Esophagus muscularis mucosa (tissue), 4 donors: ENCODE measurements around the gene MCF2L. TPM values are rescaled to one million over a fixed set of nuclear protein-coding genes. Genes with fewer than 3 reads are reported as not detected.

Source experiments
- DNase-seq: peaks from one replicate; pipeline ENCODE4 v3.0.0-alpha.2; 2017; ENCODE audit errors: extremely low spot score
- H3K27ac ChIP-seq, 4 donors: fragments of 200-600 bp; sonication (generic); replicated peaks in 1 of 4; 1 replicate in 3 of 4; 2 replicates in 1 of 4; pipeline ENCODE4 v1.5.1; 2016 to 2019; ENCODE audit warnings: mild to moderate bottlenecking in 1 of 4
- H3K27me3 ChIP-seq, 4 donors: fragments of 200-600 bp; sonication (generic); one replicate each; pipeline versions ENCODE4 v1.5.1 to v1.6.0; 2016 to 2019
- H3K36me3 ChIP-seq, 4 donors: fragments of 200-600 bp; sonication (generic); one replicate each; pipeline ENCODE4 v1.5.1; 2016 to 2019
- H3K4me1 ChIP-seq, 4 donors: fragments of 200-600 bp; sonication (generic); one replicate each; pipeline ENCODE4 v1.5.1; 2016 to 2019
- H3K4me3 ChIP-seq, 4 donors: fragments of 200-600 bp; sonication (generic); 1 replicate in 2 of 4; 2 replicates in 2 of 4; pipeline ENCODE4 v1.5.1; 2016 to 2019; ENCODE audit warnings: mild to moderate bottlenecking in 4 of 4, moderate library complexity in 1 of 4
- H3K9me3 ChIP-seq, 4 donors: fragments of 200-600 bp; sonication (generic); 1 replicate in 3 of 4; 2 replicates in 1 of 4; pipeline ENCODE4 v1.5.1; 2016 to 2019
- EP300 ChIP-seq: sonication (generic); formaldehyde crosslinking; IDR thresholded peaks from one replicate; pipeline ENCODE4 v1.6.1; 2017; ENCODE audit warnings: antibody characterized with exemption
- POLR2A ChIP-seq: fragments of 450-650 bp; IDR thresholded peaks from one replicate; pipeline ENCODE4 v1.6.1; 2017; ENCODE audit warnings: antibody characterized with exemption, moderate library complexity, mild to moderate bottlenecking, low read depth
- POLR2AphosphoS5 ChIP-seq, 2 donors: sonication (generic); formaldehyde crosslinking; IDR thresholded peaks; one replicate each; pipeline ENCODE4 v1.6.1; 2017; ENCODE audit warnings: antibody characterized with exemption in 2 of 2
- WGBS: methylation state at CpG from one replicate; pipeline ENCODE4 v1.1.5; 2018; 5-methylcytosine and 5-hydroxymethylcytosine counted together
- intact Hi-C: fragments of 100-400 bp; cut with DNase I; formaldehyde crosslinking; loops from one replicate; pipeline ENCODE4 v1.15.1; 2023
- total RNA-seq, 4 donors: library from RNA; depleted of rRNA; stranded (reverse); fragments of >200 nt; gene quantifications; one replicate each; pipeline versions ENCODE4 v1.1.0 to v1.2.1, GENCODE V29; 2016
- TF ChIP-seq, protein P1 (sequence below), 3 experiments: fragments of 200-600 bp in 2 of 3; fragments of 450-650 bp in 1 of 3; sonication (generic) in 2 of 3; IDR thresholded peaks; one replicate each; pipeline ENCODE4 v1.5.1; 2017 to 2019; ENCODE audit warnings: antibody characterized with exemption in 3 of 3, mild to moderate bottlenecking in 2 of 3, moderate library complexity in 1 of 3

Gene MCF2L
- total RNA-seq, 4 donors from 2014 or later = 14.5 to 38.6 (median 26.7) TPM

GRCh38 chr13:113141601-113141970 is 172.6 kb downstream of the MCF2L start:
- Histone ChIP-seq H3K27ac (no peak overlapping the region), H3K27me3 (no peaks in the 10 kb centered on the region), H3K4me1 (no peaks in the 10 kb centered on the region), H3K4me3 (no peak overlapping the region), H3K36me3 (peaks cover 0 to 12% (median 0%) of the 10 kb centered on the region in 4 donors), H3K9me3 (no peaks in the 10 kb centered on the region)
- WGBS = 94% methylated on average over 12 of the region's 18 CpGs
- DNase-seq = no peak
- intact Hi-C loops = no loop called here
- TF ChIP-seq POLR2AphosphoS5 (IDR thresholded peaks at IDR 0.05) = no peak
- no peak for TF ChIP-seq EP300
- TF ChIP-seq POLR2A = no peak
- TF ChIP-seq, protein P1, sequence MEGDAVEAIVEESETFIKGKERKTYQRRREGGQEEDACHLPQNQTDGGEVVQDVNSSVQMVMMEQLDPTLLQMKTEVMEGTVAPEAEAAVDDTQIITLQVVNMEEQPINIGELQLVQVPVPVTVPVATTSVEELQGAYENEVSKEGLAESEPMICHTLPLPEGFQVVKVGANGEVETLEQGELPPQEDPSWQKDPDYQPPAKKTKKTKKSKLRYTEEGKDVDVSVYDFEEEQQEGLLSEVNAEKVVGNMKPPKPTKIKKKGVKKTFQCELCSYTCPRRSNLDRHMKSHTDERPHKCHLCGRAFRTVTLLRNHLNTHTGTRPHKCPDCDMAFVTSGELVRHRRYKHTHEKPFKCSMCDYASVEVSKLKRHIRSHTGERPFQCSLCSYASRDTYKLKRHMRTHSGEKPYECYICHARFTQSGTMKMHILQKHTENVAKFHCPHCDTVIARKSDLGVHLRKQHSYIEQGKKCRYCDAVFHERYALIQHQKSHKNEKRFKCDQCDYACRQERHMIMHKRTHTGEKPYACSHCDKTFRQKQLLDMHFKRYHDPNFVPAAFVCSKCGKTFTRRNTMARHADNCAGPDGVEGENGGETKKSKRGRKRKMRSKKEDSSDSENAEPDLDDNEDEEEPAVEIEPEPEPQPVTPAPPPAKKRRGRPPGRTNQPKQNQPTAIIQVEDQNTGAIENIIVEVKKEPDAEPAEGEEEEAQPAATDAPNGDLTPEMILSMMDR (IDR thresholded peaks at IDR 0.05) = no peak

DNA sequence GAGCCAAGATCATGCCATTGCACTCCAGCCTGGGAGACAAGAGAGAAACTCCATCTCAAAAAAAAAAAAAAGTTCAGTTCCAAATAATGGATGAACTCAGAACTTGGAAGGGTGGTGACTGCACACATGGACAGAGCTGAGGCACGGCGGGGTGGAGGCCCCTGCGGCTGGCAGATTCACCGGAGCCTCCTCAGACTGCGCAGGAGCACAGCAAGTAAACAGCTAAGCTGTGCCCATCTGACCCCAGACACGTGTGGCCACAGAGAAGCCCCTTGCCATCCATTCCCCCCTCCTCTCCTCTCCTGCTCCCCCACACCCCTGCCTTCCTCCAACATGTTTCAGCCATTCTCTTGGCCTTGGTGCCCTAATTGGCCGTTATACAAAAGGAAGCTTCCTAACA is 173.9 kb downstream of the MCF2L start:
- Histone ChIP-seq H3K27me3 (no peaks in the 10 kb centered on the region), H3K27ac (no peak overlapping the region), H3K36me3 (peaks cover 0 to 12% (median 0%) of the 10 kb centered on the region in 4 donors), H3K4me1 (no peaks in the 10 kb centered on the region), H3K4me3 (no peak overlapping the region), H3K9me3 (no peaks in the 10 kb centered on the region)
- intact Hi-C loops = no loop called here
- TF ChIP-seq EP300 (no peak), POLR2A (no peak), POLR2AphosphoS5 (IDR thresholded peaks at IDR 0.05) (no peak)
- TF ChIP-seq, protein P1 (IDR thresholded peaks at IDR 0.05) = no peak
- no peak for DNase-seq
- WGBS = 78% methylated on average over 7 of the region's 7 CpGs

DNA sequence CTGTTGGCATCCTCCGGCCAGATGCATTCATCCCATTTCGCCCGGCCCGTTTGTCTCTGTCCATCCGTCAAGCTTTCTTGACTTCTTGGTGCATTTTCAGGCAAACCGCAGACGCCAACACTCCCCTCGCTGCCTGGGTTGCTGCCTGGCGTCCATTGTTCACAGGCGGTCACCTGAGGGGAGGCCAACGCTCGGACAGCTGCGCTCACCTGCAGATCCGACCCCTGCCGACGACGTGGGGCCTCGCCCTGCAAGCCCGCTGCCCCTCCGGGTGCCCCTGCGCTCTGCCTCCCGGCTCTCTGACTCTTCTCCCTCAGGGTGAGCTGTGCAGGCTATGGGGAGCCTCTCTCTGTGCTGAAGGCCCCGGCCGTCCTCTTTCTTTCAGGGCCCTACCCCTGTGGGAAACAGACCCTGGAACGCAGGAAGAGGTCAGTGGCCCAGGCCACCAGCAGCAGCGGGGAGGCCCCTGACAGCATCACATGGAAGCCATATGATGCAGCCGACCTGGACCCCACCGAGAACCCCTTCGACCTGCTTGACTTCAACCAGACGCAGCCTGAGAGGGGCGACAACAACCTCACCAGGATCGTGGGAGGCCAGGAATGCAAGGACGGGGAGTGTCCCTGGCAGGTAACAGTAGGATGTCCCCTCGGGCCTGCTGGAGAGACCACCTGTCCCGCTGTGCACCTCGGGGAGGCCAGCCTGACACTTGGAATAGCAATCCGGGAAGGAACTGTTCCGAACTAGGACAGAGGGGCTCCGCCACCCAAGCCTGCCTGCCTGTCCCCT is 174.6 kb downstream of the MCF2L start:
- DNase-seq = no peak
- TF ChIP-seq, protein P1 (IDR thresholded peaks at IDR 0.05) = no peak
- no peak for TF ChIP-seq POLR2AphosphoS5 (IDR thresholded peaks at IDR 0.05)
- no peak for TF ChIP-seq POLR2A
- no peak for TF ChIP-seq EP300
- no peaks in the 10 kb centered on the region for H3K27me3 ChIP-seq
- no peaks in the 10 kb centered on the region for H3K9me3 ChIP-seq
- WGBS = 91% methylated on average over 39 of the region's 39 CpGs
- H3K4me3 ChIP-seq = no peak overlapping the region
- H3K36me3 ChIP-seq = peaks cover 0 to 12% (median 0%) of the 10 kb centered on the region in 4 donors
- intact Hi-C loops = no loop called here
- H3K27ac ChIP-seq = no peak overlapping the region
- no peaks in the 10 kb centered on the region for H3K4me1 ChIP-seq

- DNase-seq = no peak
- Histone ChIP-seq H3K9me3 (no peaks in the 10 kb centered on the region), H3K27me3 (no peaks in the 10 kb centered on the region), H3K27ac (no peak overlapping the region), H3K4me3 (no peak overlapping the region), H3K4me1 (no peaks in the 10 kb centered on the region), H3K36me3 (peaks cover 0 to 12% (median 0%) of the 10 kb centered on the region in 4 donors)
- 88% methylated on average over 9 of the region's 12 CpGs for WGBS
- intact Hi-C loops = no loop called here
- no peak for TF ChIP-seq POLR2A
- TF ChIP-seq, protein P1 (IDR thresholded peaks at IDR 0.05) = no peak
- TF ChIP-seq POLR2AphosphoS5 (IDR thresholded peaks at IDR 0.05) = no peak
- no peak for TF ChIP-seq EP300
Measured at GRCh38 chr13:113144255-113144629, 175.2 kb downstream of the MCF2L start.

DNA sequence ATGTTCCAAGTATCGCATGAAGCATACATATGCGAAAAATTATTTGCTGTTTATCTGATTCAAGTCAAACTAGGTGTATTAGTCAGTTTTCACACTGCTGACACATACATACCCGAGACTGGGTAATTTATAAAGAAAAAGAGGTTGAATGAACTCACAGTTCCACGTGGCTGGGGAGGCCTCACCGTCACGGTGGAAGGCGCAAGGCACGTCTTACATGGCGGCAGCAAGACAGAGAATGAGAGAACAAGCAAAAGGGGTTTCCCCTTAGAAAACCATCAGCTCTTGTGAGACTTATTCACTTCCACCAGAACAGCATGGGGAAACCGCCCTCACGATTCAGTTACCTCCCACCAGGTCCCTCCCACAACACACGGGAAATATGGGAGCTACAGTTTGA is 176.5 kb downstream of the MCF2L start:
- no peaks in the 10 kb centered on the region for H3K9me3 ChIP-seq
- TF ChIP-seq POLR2AphosphoS5 (IDR thresholded peaks at IDR 0.05) (no peak), POLR2A (no peak), EP300 (no peak)
- TF ChIP-seq, protein P1 (IDR thresholded peaks at IDR 0.05) = no peak
- no peak overlapping the region for H3K4me3 ChIP-seq
- no peak overlapping the region for H3K27ac ChIP-seq
- intact Hi-C loops = no loop called here
- WGBS = 85% methylated on average over 12 of the region's 12 CpGs
- no peaks in the 10 kb centered on the region for H3K4me1 ChIP-seq
- H3K36me3 ChIP-seq = peaks cover 0 to 9% (median 0%) of the 10 kb centered on the region in 4 donors
- DNase-seq = no peak
- no peaks in the 10 kb centered on the region for H3K27me3 ChIP-seq
